Activated T-helper 1 cell treated with anti-CD3 and anti-CD28 coated beads, Interleukin-12 subunit alpha, Interleukin-12 subunit beta, Interleukin-2, Interleukin-4 antibody, amounts not matched to agents 30 ng/mL and 10 ng/mL and 1 ng/mL, durations not matched to agents 14 hours and 24 hours and 36 hours (primary cell): Measurements from ENCODE around the gene RNPS1. TPM values are rescaled to one million over a fixed set of nuclear protein-coding genes. Genes with fewer than 3 reads are reported as not detected.

Experiments used
- DNase-seq: peaks from one replicate; pipeline ENCODE4 v3.0.0; 2021; ENCODE audit warnings: low spot score
- H3K27ac Mint-ChIP-seq: one replicate; pipeline ENCODE4 v1.8.0; 2021; ENCODE audit warnings: mild to moderate bottlenecking, mixed read lengths
- H3K27me3 Mint-ChIP-seq: one replicate; pipeline ENCODE4 v1.8.0; 2022; ENCODE audit warnings: mild to moderate bottlenecking, moderate library complexity, mixed read lengths; ENCODE audit not compliant: insufficient read depth
- H3K36me3 Mint-ChIP-seq: one replicate; pipeline ENCODE4 v1.8.0; 2021; ENCODE audit warnings: low read depth, mixed read lengths
- H3K4me1 Mint-ChIP-seq: one replicate; pipeline ENCODE4 v1.8.0; 2021; ENCODE audit warnings: low read depth, mixed read lengths
- H3K4me3 Mint-ChIP-seq: one replicate; pipeline ENCODE4 v1.8.0; 2021; ENCODE audit warnings: mild to moderate bottlenecking, moderate library complexity, mixed read lengths
- H3K9me3 Mint-ChIP-seq: one replicate; pipeline ENCODE4 v1.8.0; 2021; ENCODE audit warnings: mixed read lengths
- intact Hi-C: fragments of 100-400 bp; cut with micrococcal nuclease; formaldehyde crosslinking; loops from one replicate; pipeline ENCODE4 v1.15.1; 2024
- total RNA-seq: library from RNA; stranded (reverse); gene quantifications from 2 replicates; pipeline ENCODE4 v1.2.3, GENCODE V29; 2022

Gene RNPS1
- 398 and 403 TPM in 2 replicates for total RNA-seq

GRCh38 chr16:2267913-2268666 lies at the start of gene RNPS1:
TSS of gene RNPS1 (minus strand) at chr16:2268126. CDS start at chr16:2264643, 3,483 bp downstream.
- Mint-ChIP-seq H3K36me3 (peaks cover 19% of the 10 kb centered on the region), H3K4me1 (peaks cover 41% of the 10 kb centered on the region), H3K27me3 (peaks cover 2% of the 10 kb centered on the region), H3K4me3 (peak within 1 kb of the TSS; percentile 94), H3K9me3 (no peaks in the 10 kb centered on the region), H3K27ac (peak within 1 kb of the TSS; percentile 98)
- peak; percentile 96 for DNase-seq
- intact Hi-C loops = loop anchor here (1.0 to 10.0 kb wide), 10 partner anchors 17 to 264 kb away; partner anchors contain the start of genes ABCA3, CCNF, CEMP1 and E4F1

GRCh38 chr16:2317231-2318020 lies 49.5 kb upstream of the RNPS1 start:
- H3K9me3 Mint-ChIP-seq = no peaks in the 10 kb centered on the region
- no peak for DNase-seq
- no peaks in the 10 kb centered on the region for H3K27me3 Mint-ChIP-seq
- H3K4me1 Mint-ChIP-seq = no peaks in the 10 kb centered on the region
- intact Hi-C loops = no loop called here
- no peak overlapping the region for H3K4me3 Mint-ChIP-seq
- no peaks in the 10 kb centered on the region for H3K36me3 Mint-ChIP-seq
- H3K27ac Mint-ChIP-seq = no peak overlapping the region

- no peaks in the 10 kb centered on the region for H3K36me3 Mint-ChIP-seq
- H3K27ac Mint-ChIP-seq = no peak overlapping the region
- DNase-seq = no peak
- H3K4me1 Mint-ChIP-seq = no peaks in the 10 kb centered on the region
- intact Hi-C loops = no loop called here
- H3K4me3 Mint-ChIP-seq = no peak overlapping the region
- no peaks in the 10 kb centered on the region for H3K27me3 Mint-ChIP-seq
- no peaks in the 10 kb centered on the region for H3K9me3 Mint-ChIP-seq
These were observed 40.4 kb upstream of the RNPS1 start for GRCh38 chr16:2308089-2308962.

GRCh38 chr16:2299915-2300192 lies 31.9 kb upstream of the RNPS1 start:
- Mint-ChIP-seq H3K9me3 (no peaks in the 10 kb centered on the region), H3K27me3 (no peaks in the 10 kb centered on the region), H3K36me3 (no peaks in the 10 kb centered on the region), H3K27ac (no peak overlapping the region), H3K4me1 (no peaks in the 10 kb centered on the region), H3K4me3 (no peak overlapping the region)
- DNase-seq = no peak
- intact Hi-C loops = no loop called here

GRCh38 chr16:2299121-2299914 lies 31.4 kb upstream of the RNPS1 start:
- Mint-ChIP-seq H3K4me3 (no peak overlapping the region), H3K27me3 (no peaks in the 10 kb centered on the region), H3K4me1 (no peaks in the 10 kb centered on the region), H3K27ac (no peak overlapping the region), H3K9me3 (no peaks in the 10 kb centered on the region), H3K36me3 (no peaks in the 10 kb centered on the region)
- intact Hi-C loops = no loop called here
- no peak for DNase-seq

GRCh38 chr16:2298621-2299020 lies 30.7 kb upstream of the RNPS1 start:
- Mint-ChIP-seq H3K4me3 (no peak overlapping the region), H3K36me3 (no peaks in the 10 kb centered on the region), H3K9me3 (no peaks in the 10 kb centered on the region), H3K4me1 (no peaks in the 10 kb centered on the region), H3K27ac (no peak overlapping the region), H3K27me3 (no peaks in the 10 kb centered on the region)
- intact Hi-C loops = no loop called here
- no peak for DNase-seq

GRCh38 chr16:2297506-2297860 lies 29.6 kb upstream of the RNPS1 start:
- Mint-ChIP-seq H3K9me3 (no peaks in the 10 kb centered on the region), H3K4me3 (no peak overlapping the region), H3K36me3 (no peaks in the 10 kb centered on the region), H3K4me1 (no peaks in the 10 kb centered on the region), H3K27me3 (no peaks in the 10 kb centered on the region), H3K27ac (no peak overlapping the region)
- no peak for DNase-seq
- intact Hi-C loops = no loop called here

GRCh38 chr16:2296661-2297505 lies 29.0 kb upstream of the RNPS1 start:
- Mint-ChIP-seq H3K9me3 (no peaks in the 10 kb centered on the region), H3K4me3 (no peak overlapping the region), H3K36me3 (no peaks in the 10 kb centered on the region), H3K27ac (no peak overlapping the region), H3K27me3 (no peaks in the 10 kb centered on the region), H3K4me1 (no peaks in the 10 kb centered on the region)
- DNase-seq = no peak
- intact Hi-C loops = no loop called here

GRCh38 chr16:2295056-2295798 lies 27.3 kb upstream of the RNPS1 start:
- no peak overlapping the region for H3K27ac Mint-ChIP-seq
- H3K4me1 Mint-ChIP-seq = no peaks in the 10 kb centered on the region
- no peak overlapping the region for H3K4me3 Mint-ChIP-seq
- no peaks in the 10 kb centered on the region for H3K9me3 Mint-ChIP-seq
- intact Hi-C loops = no loop called here
- no peaks in the 10 kb centered on the region for H3K27me3 Mint-ChIP-seq
- no peak for DNase-seq
- no peaks in the 10 kb centered on the region for H3K36me3 Mint-ChIP-seq

- H3K27me3 Mint-ChIP-seq = no peaks in the 10 kb centered on the region
- no peaks in the 10 kb centered on the region for H3K36me3 Mint-ChIP-seq
- no peaks in the 10 kb centered on the region for H3K9me3 Mint-ChIP-seq
- no peak overlapping the region for H3K4me3 Mint-ChIP-seq
- intact Hi-C loops = no loop called here
- H3K27ac Mint-ChIP-seq = no peak overlapping the region
- no peaks in the 10 kb centered on the region for H3K4me1 Mint-ChIP-seq
- DNase-seq = no peak
These were observed 24.3 kb upstream of the RNPS1 start for GRCh38 chr16:2292221-2292620.

GRCh38 chr16:2289282-2289681 lies 21.4 kb upstream of the RNPS1 start:
- no peaks in the 10 kb centered on the region for H3K36me3 Mint-ChIP-seq
- no peaks in the 10 kb centered on the region for H3K9me3 Mint-ChIP-seq
- intact Hi-C loops = no loop called here
- H3K4me1 Mint-ChIP-seq = no peaks in the 10 kb centered on the region
- H3K4me3 Mint-ChIP-seq = no peak overlapping the region
- H3K27me3 Mint-ChIP-seq = no peaks in the 10 kb centered on the region
- DNase-seq = no peak
- no peak overlapping the region for H3K27ac Mint-ChIP-seq
